Fibroblast of the aortic adventitia (primary cell): ENCODE results near the gene MCTP1. TPM values are rescaled to one million over a fixed set of nuclear protein-coding genes. Genes with fewer than 3 reads are reported as not detected.
A peak's percentile ranks its signal among the peaks of the same experiment; 100 is the strongest.

Experiments
- DNase-seq: peaks from one replicate; pipeline ENCODE4 v3.0.0-alpha.2; 2010; ENCODE audit warnings: low read depth
- H3K4me3 ChIP-seq: 2 replicates; pipeline ENCODE4 v1.5.1; 2011; ENCODE audit warnings: low read depth, mild to moderate bottlenecking, control low read depth, low read length, moderate library complexity
- CTCF ChIP-seq: IDR thresholded peaks from 2 replicates; pipeline ENCODE4 v1.5.1; 2011; ENCODE audit warnings: mild to moderate bottlenecking, low read length, control low read depth, inconsistent platforms; ENCODE audit not compliant: insufficient read depth
- total RNA-seq: library from RNA; depleted of rRNA; stranded (reverse); fragments of >200 nt; gene quantifications from 2 replicates; pipeline ENCODE4 v1.2.3, GENCODE V29; 2012; ENCODE audit warnings: low replicate concordance

The MCTP1 gene
- total RNA-seq, 1 donor = 7.6 TPM

GRCh38 chr5:94903726-94904125 is 381.2 kb downstream of the MCTP1 start:
- H3K4me3 ChIP-seq = no peak overlapping the region
- no peak for TF ChIP-seq CTCF
- DNase-seq = no peak

- H3K4me3 ChIP-seq = no peak overlapping the region
- no peak for TF ChIP-seq CTCF
- peak; percentile 59 for DNase-seq
Measured at GRCh38 chr5:94901191-94901979, 383.5 kb downstream of the MCTP1 start.

GRCh38 chr5:94900006-94900505 is 384.8 kb downstream of the MCTP1 start:
- H3K4me3 ChIP-seq = no peak overlapping the region
- TF ChIP-seq CTCF = no peak
- no peak for DNase-seq

- DNase-seq = peak; percentile 38
- peak; percentile 39 for TF ChIP-seq CTCF
- H3K4me3 ChIP-seq = no peak overlapping the region
Measured at GRCh38 chr5:94893412-94894135, 391.3 kb downstream of the MCTP1 start.

GRCh38 chr5:94891972-94892371 is 392.9 kb downstream of the MCTP1 start:
- H3K4me3 ChIP-seq = no peak overlapping the region
- DNase-seq = no peak
- no peak for TF ChIP-seq CTCF

- DNase-seq = no peak
- no peak for TF ChIP-seq CTCF
- H3K4me3 ChIP-seq = no peak overlapping the region
Measured at GRCh38 chr5:94891565-94891964, 393.3 kb downstream of the MCTP1 start.
